NCI-H2029 treated with DMSO at 0.1 percent for 48 hours (cell line): ENCODE data around the gene MTA2.
"Not testable (repeated sequence)": the region's sequence is repeated elsewhere in the genome, so short reads cannot be mapped to it uniquely, and the experiment has no call there.

ENCODE experiments used
- DNase-seq: peaks from one replicate; lab custom pipeline; 2025; lab: John Stamatoyannopoulos, UW

Gene MTA2

GRCh38 chr11:62566247-62566646, 35.4 kb downstream of the MTA2 start:
- DNase-seq: no peak

DNA sequence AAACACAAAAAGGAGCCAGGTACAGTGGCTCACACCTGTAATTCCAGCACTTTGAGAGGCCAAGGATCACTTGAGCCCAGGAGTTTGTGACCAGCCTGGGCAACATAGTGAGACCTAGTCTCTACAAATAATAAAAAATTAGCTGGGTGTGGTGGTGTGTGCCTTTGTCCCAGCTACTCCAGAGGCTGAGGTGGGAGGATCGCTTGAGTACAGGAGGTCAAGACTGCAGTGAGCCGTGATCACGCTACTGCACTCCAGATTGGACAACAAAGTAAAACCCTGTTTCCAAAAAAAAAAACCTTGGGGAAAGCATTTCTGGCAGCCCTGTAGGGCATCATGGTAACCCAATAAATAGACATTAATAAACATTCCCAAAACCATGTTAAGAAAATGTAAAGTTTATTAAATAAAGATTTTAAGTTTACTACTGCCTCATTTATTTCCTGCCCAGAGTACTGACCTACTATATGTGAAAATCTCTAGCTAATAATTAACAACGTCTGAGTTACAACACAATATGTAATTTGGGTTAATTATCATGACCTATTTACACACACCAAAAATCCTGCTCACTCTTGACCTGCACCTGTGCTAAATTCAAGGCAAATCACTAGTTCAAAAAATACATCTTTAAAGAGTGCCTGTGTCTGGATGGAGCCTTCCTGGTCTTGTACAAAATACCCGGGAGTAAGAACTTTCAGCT, 36.4 kb downstream of the MTA2 start:
- no peak for DNase-seq

- DNase-seq: not testable (repeated sequence)
Observed at GRCh38 chr11:62561677-62562230, 39.9 kb downstream of the MTA2 start.

GRCh38 chr11:62560566-62561103, 41.0 kb downstream of the MTA2 start:
- no peak for DNase-seq

GRCh38 chr11:62559626-62560025, 42.0 kb downstream of the MTA2 start:
- not testable (repeated sequence) for DNase-seq

GRCh38 chr11:62559204-62559603, 42.5 kb downstream of the MTA2 start:
- no peak for DNase-seq

DNA sequence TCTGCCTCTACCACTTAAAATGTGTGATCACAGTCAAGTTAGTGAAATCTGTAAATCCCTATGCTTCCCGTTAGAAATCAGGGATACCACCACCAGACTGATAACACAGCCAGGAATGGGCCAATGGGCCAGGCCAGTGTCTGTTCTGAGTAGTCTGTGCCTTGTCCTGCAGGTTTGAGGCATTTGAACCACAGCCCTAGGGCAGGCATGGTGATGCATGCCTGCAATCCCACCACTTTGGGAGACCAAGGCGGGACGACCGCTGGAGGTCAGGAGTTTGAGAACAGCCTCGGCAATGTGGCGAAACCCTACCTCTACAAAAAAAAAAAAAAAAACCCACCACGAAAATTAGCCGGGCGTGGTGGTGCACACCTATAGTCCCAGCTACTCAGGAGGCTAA, 43.0 kb downstream of the MTA2 start:
- no peak for DNase-seq

DNA sequence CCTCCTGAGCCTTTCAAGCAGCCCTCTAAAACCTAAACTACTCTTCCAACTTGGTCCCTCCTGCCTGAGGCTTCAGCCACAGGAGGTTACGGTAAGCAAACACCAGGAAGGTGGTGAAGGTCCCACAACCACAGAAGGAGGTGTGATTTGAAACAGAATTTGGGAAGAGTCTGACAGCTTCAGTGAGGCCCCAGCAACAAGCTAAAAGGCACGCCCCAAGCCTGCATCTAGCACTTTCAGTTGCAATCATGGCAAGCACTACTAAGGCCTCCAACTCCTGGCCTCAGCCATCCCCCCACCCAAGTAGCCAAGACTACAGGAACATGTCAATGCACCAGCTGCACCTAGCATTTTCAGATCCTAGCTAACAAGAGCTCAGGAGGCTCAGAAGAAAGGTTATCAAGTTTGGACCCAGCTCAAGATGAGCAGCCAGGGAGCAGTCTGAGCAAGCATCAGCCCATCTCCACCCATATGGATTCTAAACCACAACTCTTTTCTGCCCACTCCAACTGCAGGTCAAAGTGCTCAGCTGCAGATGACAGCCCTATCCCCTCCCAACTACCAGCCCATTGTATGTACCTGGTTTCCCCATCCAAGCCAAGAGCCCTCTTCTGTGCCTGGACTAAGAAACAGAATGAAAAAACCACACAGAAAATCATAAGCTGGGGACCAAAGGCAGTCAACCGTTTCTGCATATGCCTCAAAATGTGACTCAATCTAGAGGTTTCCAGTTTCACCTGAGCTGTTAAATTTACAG, 44.6 kb downstream of the MTA2 start:
- DNase-seq: no peak

- peak; percentile 61 for DNase-seq
Observed at GRCh38 chr11:62556108-62556874, 45.4 kb downstream of the MTA2 start.

GRCh38 chr11:62555464-62556107, 46.1 kb downstream of the MTA2 start:
- no peak for DNase-seq

GRCh38 chr11:62554387-62555167, 47.1 kb downstream of the MTA2 start:
- DNase-seq: no peak

DNA sequence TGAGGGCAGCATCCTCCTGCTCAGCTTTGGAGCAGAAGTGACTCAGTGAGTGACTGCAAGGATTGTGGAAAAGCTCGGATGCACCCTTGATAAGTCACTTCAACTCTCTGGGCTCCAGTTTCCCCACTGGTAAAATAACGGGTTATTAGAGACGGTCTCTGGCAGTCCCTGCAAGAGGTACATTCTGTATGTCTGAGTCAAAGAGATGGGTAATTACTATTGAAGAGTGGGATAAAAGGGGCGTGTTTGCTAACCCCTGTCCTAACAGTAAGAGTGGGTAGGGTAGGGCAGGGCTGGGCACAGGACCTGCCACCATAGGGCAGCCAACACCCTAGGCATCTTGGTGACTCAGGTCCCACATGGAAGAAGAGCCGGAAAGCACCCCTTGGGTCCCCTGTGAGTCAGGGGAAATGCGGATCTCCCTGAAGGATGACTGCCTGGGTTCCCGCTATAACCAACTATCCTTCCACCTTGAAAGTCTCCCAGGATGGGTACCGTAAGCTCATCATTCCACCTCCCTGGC, 47.8 kb downstream of the MTA2 start:
- DNase-seq: no peak

DNA sequence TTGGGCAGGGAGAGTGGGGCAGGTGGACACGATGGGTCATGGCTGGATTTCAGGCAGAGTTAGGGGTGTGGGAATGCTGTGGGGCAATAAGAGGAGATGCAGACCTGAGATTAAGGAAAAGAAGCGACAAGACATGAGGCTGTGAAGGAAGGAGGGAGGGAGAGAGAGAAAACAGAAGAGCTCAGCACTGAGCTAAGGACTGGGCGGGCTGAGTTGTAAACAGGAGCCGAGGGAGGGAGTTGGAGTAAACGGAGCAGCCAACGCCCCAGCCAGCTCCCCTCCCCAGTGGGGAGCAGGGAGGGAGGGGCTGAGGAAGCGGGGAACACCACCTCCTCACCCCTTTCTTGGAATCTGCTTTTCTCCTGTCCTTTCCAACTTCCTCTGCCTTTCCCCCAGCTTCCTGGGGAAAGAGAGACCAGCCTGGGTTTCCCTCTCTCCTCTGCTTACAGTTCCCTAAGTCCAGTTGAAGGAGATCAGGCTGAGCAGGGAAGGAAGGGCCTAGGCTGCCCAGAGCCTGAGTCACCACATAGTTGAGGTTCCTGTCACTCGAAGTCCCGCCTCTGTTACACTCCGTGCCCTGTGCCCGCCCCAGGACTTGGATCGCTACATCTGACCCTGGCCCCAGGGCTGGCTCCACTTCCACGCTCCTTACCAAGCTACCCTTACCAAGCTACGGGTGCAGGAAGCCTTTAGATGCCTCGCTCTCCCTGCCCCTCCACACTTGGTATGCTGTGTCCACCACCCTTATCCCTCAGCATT, 48.4 kb downstream of the MTA2 start:
- DNase-seq: no peak

GRCh38 chr11:62552485-62553079, 49.1 kb downstream of the MTA2 start:
- no peak for DNase-seq

DNA sequence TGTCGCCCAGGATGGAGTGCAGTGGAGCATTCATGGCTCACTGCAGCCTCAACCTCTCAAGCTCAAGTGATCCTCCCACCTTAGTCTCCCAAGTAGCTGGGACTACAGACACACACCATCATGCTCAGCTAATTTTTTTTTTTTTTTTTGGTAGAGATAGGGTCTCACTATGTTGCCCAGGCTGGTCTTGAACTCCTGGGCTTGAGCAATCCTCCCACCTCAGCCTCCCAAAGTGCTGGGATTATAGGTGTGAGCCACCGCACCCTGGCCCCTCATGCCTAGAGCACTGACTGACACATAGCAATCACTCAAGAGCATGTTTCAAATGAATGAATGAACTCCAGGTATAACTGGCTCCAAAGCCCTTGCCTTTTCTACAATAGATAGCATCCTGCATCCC, 51.2 kb downstream of the MTA2 start:
- DNase-seq: not testable (repeated sequence)

GRCh38 chr11:62548545-62549335, 52.9 kb downstream of the MTA2 start:
- no peak for DNase-seq

- no peak for DNase-seq
Observed at GRCh38 chr11:62547691-62548281, 53.9 kb downstream of the MTA2 start.

DNA sequence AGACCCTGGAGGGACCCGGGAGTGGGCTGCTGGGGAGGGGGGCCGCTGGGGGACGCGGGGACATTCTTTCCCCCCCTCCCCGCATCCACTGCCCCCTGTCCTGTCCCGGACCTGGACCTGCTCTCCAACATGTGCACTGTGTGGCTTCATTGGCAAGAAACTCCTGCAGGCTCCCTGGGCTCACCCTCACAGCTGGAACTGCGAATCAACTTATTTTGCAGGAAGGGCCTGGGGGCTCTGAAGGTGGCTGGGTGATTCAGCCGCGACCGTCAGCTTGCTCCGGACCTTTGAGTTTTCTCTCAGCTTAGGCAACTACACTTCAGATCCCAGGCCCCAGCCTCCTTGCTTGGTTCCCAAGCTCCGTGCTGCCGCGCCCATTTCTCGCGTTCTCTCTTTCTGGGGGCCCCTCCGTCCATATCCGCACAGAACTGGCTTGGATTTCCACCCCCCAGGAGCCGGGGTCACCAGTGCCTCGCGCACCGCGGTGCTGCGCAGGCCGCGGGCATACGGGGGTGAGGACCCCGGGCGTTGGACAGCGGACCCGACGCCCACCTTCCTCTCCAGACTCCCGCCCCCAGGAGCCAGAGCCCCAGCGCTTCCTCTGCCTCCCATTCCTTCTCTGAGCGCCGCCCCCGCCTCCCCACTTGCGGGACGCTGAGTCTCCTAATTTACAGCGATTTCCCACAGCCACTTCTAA, 54.6 kb downstream of the MTA2 start:
- DNase-seq: no peak
